Activated CD8-positive, alpha-beta memory T cell treated with anti-CD3 and anti-CD28 coated beads for 36 hours (primary cell): ENCODE results near the gene GORAB. TPM values are rescaled to one million over a fixed set of nuclear protein-coding genes. Genes with fewer than 3 reads are reported as not detected.

Experiments used
- CTCF ChIA-PET: fragments of 350-600 bp; sonication (Branson Sonifier 250); formaldehyde crosslinking; loops from one replicate; lab custom pipeline; 2021; ENCODE audit warnings: antibody characterized with exemption; lab: Charles Lee
- POLR2A ChIA-PET: fragments of 350-600 bp; sonication (Branson Sonifier 250); formaldehyde crosslinking; loops from one replicate; lab custom pipeline; 2021; ENCODE audit warnings: antibody characterized with exemption; lab: Charles Lee
- total RNA-seq, 2 experiments: library from RNA; stranded (reverse); gene quantifications; one replicate each; pipeline ENCODE4 v1.2.3, GENCODE V29; 2021

The GORAB gene
- total RNA-seq, 2 experiments from 2014 or later: 9.7 to 10.1 TPM

GRCh38 chr1:170536924-170537551, 5.1 kb downstream of the GORAB start:
- ChIA-PET CTCF (no interaction called here), POLR2A (no interaction called here)

DNA sequence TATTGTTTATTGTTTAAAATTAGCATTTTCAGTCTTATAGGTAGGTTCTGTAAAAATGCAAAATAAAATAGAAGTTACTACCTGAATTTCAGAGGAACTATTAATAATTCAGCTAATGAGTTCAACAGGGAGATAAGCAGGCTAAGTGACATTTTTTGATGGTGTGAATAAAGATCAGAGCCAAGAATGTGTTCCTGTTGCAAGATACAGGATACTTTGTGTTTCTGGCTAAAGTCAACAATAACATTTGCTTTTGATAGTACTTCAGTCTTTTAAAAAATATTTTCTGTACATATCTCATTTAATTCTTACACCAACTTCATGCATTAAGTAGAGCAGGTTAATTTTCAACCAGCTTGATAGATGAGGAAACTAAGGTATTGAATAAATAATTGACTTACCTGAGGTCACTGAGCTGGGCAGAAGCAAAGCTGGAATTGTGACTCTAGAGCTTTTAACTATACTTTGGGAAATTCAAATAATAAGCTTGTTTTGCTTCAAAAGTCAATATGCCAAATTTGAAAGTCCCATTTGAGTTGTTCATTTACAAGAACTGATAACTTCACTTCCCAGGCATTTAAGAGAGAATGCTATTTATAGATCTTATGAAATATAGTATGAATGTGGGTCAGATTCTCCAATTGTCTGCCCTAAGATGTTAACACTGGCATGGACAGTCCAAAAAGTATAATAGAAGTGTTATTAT, 6.0 kb downstream of the GORAB start:
- ChIA-PET CTCF (no interaction called here), POLR2A (no interaction called here)

DNA sequence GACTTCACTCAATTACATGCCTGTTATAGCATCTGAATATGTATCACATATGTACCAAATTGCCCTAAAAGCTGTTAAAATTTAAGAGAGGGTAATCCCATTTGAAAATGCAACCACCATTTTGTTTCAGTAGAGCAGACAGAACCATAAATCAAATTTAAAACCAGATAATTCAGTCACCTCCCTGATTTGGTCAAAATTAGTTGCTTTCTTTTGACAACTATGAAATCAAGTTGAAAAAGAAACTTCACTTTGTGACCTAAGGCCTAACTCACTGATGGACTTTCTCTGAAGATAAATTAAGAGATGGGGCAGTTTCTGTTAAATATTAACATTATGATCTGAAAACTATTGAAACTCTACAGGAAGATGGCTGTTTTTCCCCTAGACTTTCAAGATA, 6.7 kb downstream of the GORAB start:
- POLR2A ChIA-PET: no interaction called here
- CTCF ChIA-PET: no interaction called here

- CTCF ChIA-PET: no interaction called here
- POLR2A ChIA-PET: no interaction called here
These were observed 7.2 kb downstream of the GORAB start for GRCh38 chr1:170539154-170539553.

GRCh38 chr1:170544624-170545023, 12.7 kb downstream of the GORAB start:
- CTCF ChIA-PET: no interaction called here
- POLR2A ChIA-PET: interaction anchor here (0.6 kb wide), 1 partner anchor 13 kb away, joined by 3 read pairs; the partner anchor contains the start of gene GORAB

- CTCF ChIA-PET: no interaction called here
- POLR2A ChIA-PET: no interaction called here
These were observed 13.5 kb downstream of the GORAB start for GRCh38 chr1:170545476-170545875.

DNA sequence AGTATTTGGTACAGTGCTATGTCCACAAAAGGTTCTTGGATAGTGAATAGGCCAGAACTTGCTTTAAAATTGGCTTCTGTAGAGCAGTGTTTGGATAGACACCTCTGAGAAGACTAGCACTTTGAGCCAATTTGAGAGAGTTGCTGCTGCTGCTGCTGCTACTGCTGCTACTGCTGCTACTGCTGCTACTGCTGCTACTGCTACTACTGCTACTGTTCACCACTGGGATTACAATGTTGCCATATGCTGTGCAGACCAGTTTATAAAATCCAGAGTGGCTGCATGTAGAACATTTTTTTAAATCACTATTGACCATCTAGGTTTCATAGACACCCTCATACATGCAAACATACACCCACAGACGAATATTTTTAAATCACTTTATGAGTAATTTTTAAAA, 15.3 kb downstream of the GORAB start:
- ChIA-PET CTCF (no interaction called here), POLR2A (no interaction called here)

- ChIA-PET POLR2A (no interaction called here), CTCF (no interaction called here)
These were observed 16.5 kb downstream of the GORAB start for GRCh38 chr1:170548497-170548896.

DNA sequence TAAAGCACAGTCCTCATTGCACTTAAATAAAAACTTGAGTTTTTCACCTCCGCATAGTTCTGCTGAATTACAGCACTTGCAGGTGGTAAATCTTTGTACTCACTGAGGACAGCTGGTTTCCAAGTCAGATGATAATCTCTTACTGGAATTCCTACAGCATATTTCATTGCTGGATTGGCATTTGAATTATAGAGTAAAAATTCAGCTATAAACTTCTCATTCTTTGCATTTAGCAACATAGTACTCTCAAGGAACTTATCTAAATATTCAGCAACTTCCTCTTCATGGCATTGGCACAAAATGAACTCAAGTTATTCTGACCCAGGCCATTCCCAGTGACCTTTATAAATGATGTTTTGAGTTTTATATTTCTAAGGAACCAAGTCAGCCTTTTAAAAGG, 23.4 kb downstream of the GORAB start:
- CTCF ChIA-PET: no interaction called here
- POLR2A ChIA-PET: no interaction called here

GRCh38 chr1:170556917-170557316, 25.0 kb downstream of the GORAB start:
- CTCF ChIA-PET: no interaction called here
- POLR2A ChIA-PET: no interaction called here

GRCh38 chr1:170558731-170559130, 26.8 kb downstream of the GORAB start:
- CTCF ChIA-PET: no interaction called here

DNA sequence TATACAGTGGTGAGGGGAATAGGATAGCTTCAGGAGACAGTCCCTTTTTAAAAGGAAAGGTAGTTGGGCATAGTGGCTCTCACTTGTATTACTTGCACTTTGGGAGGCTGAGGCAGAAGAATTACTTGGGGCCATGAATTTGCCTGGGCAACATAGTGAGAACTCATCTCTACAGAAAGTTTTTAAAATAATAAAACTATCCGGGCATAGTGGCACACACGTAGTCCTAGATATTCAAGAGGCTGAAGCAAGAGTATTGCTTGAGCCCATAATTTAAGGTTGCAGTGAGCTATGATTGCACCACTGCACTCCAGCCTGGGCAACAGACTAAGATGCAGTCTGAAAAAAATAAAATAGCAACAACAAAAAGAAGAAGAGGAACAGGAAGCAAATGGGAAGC, 27.2 kb downstream of the GORAB start:
- CTCF ChIA-PET: no interaction called here
- POLR2A ChIA-PET: no interaction called here

More at GRCh38 chr1:170558731-170559130, 26.8 kb downstream of the GORAB start:
- POLR2A ChIA-PET: no interaction called here

GRCh38 chr1:170560681-170561285, 28.8 kb downstream of the GORAB start:
- CTCF ChIA-PET: no interaction called here

GRCh38 chr1:170562646-170563338, 30.8 kb downstream of the GORAB start:
- CTCF ChIA-PET: no interaction called here

More at GRCh38 chr1:170560681-170561285, 28.8 kb downstream of the GORAB start:
- POLR2A ChIA-PET: no interaction called here

DNA sequence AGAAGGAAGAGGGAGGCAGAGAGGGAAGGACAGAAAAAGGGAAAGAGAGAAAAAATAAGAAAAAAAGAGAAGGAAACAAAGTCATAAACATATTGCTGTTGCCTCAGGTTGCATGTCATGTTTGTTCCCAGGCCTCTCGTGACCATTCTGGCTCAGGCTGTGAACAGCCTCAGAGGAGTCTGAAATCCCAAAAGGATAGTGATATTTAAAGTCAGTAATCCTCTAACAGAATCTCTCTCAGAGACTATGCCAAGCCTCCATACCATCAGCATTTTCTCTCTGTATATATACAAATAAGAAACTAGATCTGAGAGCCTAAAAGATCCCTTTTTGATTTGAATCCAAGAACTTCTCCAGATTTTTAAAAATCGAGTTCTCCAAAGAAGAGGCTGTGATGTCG, 35.2 kb downstream of the GORAB start:
- CTCF ChIA-PET: no interaction called here
- POLR2A ChIA-PET: no interaction called here

More at GRCh38 chr1:170562646-170563338, 30.8 kb downstream of the GORAB start:
- POLR2A ChIA-PET: no interaction called here

DNA sequence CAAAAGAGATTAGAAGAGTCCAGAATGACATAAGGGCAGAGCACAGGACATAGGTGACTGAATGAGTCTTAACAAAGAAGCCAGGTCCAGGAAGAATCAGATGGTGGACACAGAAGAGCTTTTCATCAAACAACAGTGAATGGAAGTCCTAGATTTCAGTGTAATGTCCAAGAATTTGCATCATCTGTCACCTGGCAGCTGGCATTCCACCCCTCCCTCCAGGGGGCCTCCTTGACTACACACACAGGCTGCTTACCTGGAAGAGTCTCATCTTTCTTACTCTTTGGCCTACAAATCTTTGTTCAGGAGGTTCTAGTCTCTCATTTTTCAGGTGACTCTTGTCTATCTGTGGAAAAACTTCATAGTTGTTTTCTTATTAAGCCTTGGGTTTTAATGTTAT, 36.2 kb downstream of the GORAB start:
- POLR2A ChIA-PET: no interaction called here
- CTCF ChIA-PET: interaction anchor here (0.7 kb wide), 1 partner anchor 526 kb away, joined by 3 read pairs; no protein-coding TSS in a partner anchor

- CTCF ChIA-PET: no interaction called here
- POLR2A ChIA-PET: no interaction called here
These were observed 45.0 kb downstream of the GORAB start for GRCh38 chr1:170576980-170577379.

- POLR2A ChIA-PET: no interaction called here
- CTCF ChIA-PET: no interaction called here
These were observed 46.4 kb downstream of the GORAB start for GRCh38 chr1:170578359-170578758.

DNA sequence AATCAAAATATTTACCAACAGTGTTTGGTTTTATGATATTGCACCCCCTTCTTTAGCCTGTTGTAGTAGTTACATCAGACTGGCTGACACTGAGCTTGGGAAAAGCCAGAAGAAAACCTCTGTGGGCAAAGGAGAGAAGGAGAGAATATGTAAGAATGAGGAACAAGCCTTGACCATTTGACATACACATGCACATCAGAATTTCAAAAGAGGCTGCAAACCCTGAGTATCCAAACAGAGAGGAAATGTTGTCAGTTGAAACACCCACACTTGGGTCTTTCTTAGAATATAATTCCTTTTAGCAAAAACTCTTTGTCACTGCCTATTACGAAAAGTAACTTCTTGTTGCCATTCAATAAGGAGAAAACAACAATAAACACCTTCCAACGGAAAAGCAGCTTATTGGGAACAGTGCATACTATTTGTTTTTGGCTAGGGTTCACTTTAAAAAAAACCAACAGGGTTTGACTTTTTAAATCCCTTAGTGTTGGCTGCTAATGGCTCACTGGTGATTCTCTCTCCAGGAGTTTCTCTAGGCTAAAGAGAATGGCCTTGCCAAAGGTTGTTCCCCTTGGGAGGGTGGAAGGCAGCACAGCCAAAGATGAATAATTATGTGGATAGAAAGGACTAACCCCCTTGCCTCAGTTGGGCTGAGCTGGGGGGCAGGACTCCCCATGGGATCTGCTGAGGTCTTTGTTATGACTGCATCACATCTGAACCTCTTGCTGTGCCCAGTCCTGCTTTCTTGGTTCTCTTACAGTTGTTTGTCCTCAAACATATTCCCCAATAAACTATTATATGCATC, 48.9 kb downstream of the GORAB start:
- ChIA-PET CTCF (no interaction called here), POLR2A (no interaction called here)
